Motor neuron (in vitro differentiated cells): ENCODE results near the gene EPDR1. TPM values are rescaled to one million over a fixed set of nuclear protein-coding genes. Genes with fewer than 3 reads are reported as not detected.

Source experiments
- ATAC-seq, 8 experiments: fragments of 200-7000 bp; cut with Tn5 transposase; replicated peaks in 6 of 8; 2 replicates each; pipeline ENCODE4 v1.8.0; 2021; ENCODE audit warnings: mild to moderate bottlenecking in 8 of 8, moderate library complexity in 8 of 8
- H3K27ac ChIP-seq, 2 donors: fragments of 250-450 bp; sonication (Bioruptor Pico); 2 replicates each; pipeline ENCODE4 v1.9.0; 2021; ENCODE audit warnings: antibody characterized with exemption in 2 of 2, mild to moderate bottlenecking in 2 of 2, moderate library complexity in 1 of 2
- H3K4me1 ChIP-seq, 2 donors: fragments of 250-450 bp; sonication (Bioruptor Pico); replicated peaks in 1 of 2; 2 replicates each; pipeline ENCODE4 v1.6.1; 2021; ENCODE audit warnings: antibody characterized with exemption in 2 of 2, mild to moderate bottlenecking in 2 of 2, moderate library complexity in 1 of 2
- H3K4me3 ChIP-seq, 5 donors: fragments of 250-450 bp; sonication (Bioruptor Pico); 2 replicates each; pipeline ENCODE4 v1.9.0; 2021; ENCODE audit warnings: antibody characterized with exemption in 5 of 5, mild to moderate bottlenecking in 5 of 5, moderate library complexity in 4 of 5
- WGBS, 10 experiments: fragments of 450-650 bp; shearing (Covaris generic); methylation state at CpG; one replicate each; pipeline ENCODE4 v1.0.0; 2022; 5-methylcytosine and 5-hydroxymethylcytosine counted together
- in situ Hi-C, 9 experiments: fragments of 400-800 bp; cut with MboI; loops; one replicate each; pipeline ENCODE4 v1.15.0; 2021; ENCODE audit warnings: low sequenced_read_pairs in 9 of 9, low pct_unique_long_range_greater_than_20kb in 2 of 9; ENCODE audit not compliant: unreplicated experiment in 9 of 9
- total RNA-seq, 8 experiments: library from RNA; unstranded; fragments of 300-600 nt; gene quantifications; 2 replicates each; pipeline versions ENCODE4 v1.2.3 to v1.2.4, GENCODE V29; 2022

The EPDR1 gene
- total RNA-seq, 8 experiments from 2014 or later: 1.4 to 43.4 (median 2.3) TPM

DNA sequence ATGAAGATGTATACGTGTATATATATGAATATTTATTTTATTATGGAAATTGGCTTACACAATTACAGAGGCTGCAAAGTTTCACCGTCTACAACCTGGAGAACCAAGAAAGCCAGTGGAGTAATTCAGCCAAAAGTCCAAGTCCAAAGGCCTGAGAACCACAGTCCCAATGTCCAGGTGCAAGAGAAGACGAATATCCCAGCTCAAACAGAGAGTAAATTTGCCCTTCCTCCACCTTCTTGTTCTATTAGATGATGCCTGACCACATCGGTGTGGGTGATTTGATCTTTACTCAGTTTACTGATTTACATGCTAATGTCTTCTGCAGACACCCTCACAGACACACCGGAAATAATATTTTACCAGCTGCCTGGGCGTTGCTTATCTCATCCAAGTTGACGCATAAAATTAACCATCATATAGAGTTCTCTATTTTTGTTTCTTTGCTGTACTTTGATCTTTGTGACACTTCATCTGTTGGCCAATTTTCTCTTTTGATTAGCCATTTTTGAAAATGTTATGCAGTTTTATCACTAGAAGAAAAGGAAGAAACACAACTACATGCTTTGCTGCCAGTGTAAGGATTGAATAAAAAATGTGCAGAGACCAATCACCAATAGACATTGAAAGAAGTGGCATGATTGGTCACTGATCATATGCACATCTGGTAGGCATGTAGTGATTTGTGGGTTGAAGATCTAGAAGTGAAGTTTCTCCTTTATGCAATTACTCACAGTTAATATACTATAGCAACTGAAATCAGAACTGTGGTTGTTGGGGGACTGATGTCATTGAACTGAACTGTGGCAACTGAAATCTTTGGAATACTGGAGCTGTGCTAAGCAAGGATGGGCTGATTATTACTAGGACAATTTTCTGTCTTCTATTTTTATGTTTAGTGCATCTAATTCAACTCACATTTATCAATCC lies 68.5 kb downstream of the EPDR1 start:
- no peak overlapping the region for H3K4me3 ChIP-seq
- WGBS, 10 experiments: 33 to 97% (median 82%) methylated on average over 3 to 7 of the region's 7 CpGs
- no peak for ATAC-seq
- in situ Hi-C loops: no loop called here
- no peaks in the 10 kb centered on the region for H3K4me1 ChIP-seq
- H3K27ac ChIP-seq: no peak overlapping the region

DNA sequence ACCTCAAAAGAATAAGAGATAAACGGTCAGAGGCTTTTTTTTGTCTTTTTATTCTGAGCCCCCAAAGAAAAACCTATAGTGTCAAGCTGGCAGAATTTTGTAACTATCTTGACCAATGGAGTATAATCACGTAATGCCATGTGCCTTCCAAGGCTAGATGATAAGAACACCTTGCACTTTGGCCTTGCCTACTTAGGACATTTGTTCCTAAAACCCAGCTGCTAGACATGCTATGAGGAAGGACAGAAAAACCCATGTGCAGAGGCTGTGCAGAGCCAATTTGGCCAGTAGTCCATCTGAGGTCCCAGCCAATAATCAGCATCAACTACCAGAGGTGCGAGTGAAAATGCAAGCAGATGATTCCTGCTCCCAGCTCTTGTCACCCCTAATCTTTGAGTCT lies 69.9 kb downstream of the EPDR1 start:
- H3K4me1 ChIP-seq: no peaks in the 10 kb centered on the region
- no peak for ATAC-seq
- H3K27ac ChIP-seq: no peak overlapping the region
- H3K4me3 ChIP-seq: no peak overlapping the region
- in situ Hi-C loops: no loop called here
- WGBS, 10 experiments: 5 to 100% (median 73%) methylated on average over 1 to 3 of the region's 3 CpGs

DNA sequence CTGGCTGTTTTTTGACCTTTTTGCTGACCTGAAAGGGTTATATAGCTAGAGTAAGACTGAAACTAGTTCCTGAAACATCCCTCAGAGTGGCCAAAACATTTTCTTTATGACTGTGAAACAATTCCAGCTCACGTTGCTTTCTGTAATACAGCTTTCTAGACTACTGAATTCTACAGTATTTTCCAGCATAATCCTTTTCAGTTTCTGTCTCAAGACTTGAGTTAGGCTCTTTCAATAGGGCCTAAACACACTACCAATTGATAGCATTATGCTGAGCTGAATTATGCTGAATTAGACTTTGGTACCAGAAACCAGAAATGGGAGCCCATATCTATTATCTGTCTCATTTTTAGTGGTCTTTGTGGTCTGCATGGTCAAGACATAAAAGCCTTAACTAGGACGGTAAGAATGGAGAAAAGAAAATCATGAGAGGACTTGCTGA lies 72.6 kb downstream of the EPDR1 start:
- ATAC-seq: no peak
- Histone ChIP-seq H3K27ac (no peak overlapping the region), H3K4me1 (no peaks in the 10 kb centered on the region), H3K4me3 (no peak overlapping the region)
- in situ Hi-C loops: no loop called here
- 0 to 100% (median 72%) methylated on average over 1 to 2 of the region's 2 CpGs for WGBS, 10 experiments

DNA sequence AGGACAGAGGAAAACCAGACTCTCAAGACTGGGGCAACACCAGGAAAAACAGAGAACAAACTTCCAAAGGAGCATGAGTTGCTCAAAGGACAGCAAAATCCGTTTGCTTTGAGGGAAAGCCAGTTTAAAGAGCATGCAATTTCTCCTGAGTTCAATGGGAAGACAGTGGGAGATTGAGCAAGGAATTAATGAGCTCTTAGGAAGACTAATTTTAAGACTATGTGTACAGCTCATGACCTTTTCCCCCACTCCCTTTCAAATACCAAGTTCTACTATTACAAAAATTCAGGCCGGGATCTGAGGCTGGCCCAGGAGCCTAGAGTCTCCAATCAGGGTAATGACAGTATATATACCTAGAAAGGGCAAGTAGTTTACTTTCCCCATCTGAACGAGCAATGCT lies 79.2 kb downstream of the EPDR1 start:
- ATAC-seq: no peak
- Histone ChIP-seq H3K4me3 (no peak overlapping the region), H3K27ac (no peak overlapping the region), H3K4me1 (no peaks in the 10 kb centered on the region)
- in situ Hi-C loops: no loop called here
- WGBS, 10 experiments: 6 to 89% (median 65%) methylated on average over 1 to 3 of the region's 3 CpGs

DNA sequence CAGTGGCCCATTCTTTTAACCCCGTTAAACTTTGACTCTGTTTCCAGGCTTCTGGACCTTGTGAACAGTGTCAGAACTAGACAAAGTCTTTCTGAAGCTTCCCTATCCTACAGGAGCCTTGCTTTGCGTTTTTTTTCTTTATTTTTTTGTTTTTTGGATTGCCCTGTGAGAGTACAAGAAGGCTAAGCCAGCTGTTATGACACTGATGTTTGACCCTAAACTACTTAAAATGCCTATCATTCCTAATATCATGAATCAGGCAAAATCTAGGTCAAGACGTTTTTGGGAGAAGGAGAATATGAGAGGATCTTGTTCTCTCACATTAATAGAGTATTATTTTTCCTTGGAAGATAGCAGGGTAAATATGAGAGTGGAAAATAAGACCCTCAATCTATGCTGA lies 79.8 kb downstream of the EPDR1 start:
- no peaks in the 10 kb centered on the region for H3K4me1 ChIP-seq
- ATAC-seq: no peak
- in situ Hi-C loops: no loop called here
- H3K4me3 ChIP-seq: no peak overlapping the region
- WGBS, 10 experiments: 0 to 69% (median 56%) methylated on average over 1 to 3 of the region's 3 CpGs; no CpG with 5 or more reads in 1 of the 10 experiments
- H3K27ac ChIP-seq: no peak overlapping the region

Other genes starting within 250 kb of the EPDR1 start
- gene GPR141, start 236.9 kb upstream of the EPDR1 start, total RNA-seq: 1 to 10 TPM in 1 of 8 experiments, under 1 TPM in 2, not detected in 5; 0.29 to 3.4 (median 0.63) TPM
- gene NME8, start 72.0 kb upstream of the EPDR1 start, total RNA-seq: under 1 TPM in 2 of 8 experiments, not detected in 6; 0.45 to 0.78 TPM
- gene SFRP4, start 3.8 kb upstream of the EPDR1 start, total RNA-seq: 10 to 100 TPM in 2 of 8 experiments, 1 to 10 TPM in 1, under 1 TPM in 4, not detected in 1; 0.08 to 95.4 (median 0.81) TPM